HG03575 (cell line): Measurements from ENCODE around the gene PRRC2C.
"Not testable (repeated sequence)": the region's sequence is repeated elsewhere in the genome, so short reads cannot be mapped to it uniquely, and the experiment has no call there.

Experiments
- ATAC-seq: cut with Tn5 transposase; IDR thresholded peaks from one replicate; pipeline ENCODE4 v1.9.1; 2021; ENCODE audit not compliant: unreplicated experiment, insufficient number of reproducible peaks, low FRiP score; ENCODE audit errors: extremely low read depth

Gene PRRC2C

DNA sequence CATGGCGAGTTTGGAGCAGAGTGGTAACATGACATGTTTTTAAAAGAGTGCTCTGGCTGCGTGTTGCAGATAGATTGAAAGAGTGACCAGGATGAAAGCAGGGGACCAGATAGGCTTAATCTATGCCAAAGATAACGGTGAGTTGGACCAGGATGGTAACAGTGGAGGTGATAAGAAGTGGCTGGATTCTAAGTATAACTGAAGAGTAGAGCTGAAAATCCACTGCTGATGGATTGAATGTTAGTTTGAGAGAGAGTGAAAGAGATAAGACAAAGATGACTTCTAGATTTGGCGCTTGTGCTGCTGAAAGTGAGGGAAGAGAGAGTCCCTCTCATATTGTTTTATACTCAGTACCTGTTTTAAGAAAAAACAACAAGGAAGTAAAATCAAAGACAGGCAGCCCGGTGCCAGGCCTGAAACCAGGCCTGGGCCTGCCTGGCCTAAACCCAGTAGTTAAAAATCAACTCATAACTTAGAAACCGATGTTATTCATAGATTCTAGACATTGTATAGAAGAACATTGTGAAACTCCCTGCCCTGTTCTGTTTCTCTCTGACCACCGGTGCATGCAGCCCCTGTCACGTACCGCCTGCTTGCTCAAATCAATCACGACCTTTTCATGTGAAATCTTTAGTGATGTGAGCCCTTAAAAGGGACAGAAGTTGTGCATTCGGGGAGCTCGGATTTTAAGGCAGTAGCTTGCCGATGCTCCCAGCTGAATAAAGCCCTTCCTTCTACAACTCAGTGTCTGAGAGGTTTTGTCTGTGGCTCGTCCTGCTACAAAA lies 130.0 kb downstream of the PRRC2C start:
- not testable (repeated sequence) for ATAC-seq

- no peak for ATAC-seq
Observed at GRCh38 chr1:171616586-171616985, 131.3 kb downstream of the PRRC2C start.

DNA sequence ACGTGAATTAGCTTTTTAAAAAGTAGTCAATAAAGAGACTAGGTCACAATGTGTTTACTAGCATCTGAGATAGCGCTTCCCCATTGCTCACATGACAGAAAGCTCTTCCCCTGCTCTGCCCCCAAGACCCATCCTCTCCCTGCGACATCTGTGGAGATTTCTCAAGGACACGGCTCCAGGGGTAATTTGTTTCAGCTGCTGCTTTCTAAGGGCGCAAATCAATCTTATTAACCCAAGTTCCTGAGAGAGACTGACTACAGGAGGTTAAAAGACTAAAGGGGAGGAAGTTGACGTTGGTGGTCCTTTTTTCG lies 136.8 kb downstream of the PRRC2C start, which contains the start of gene MYOCOS:
Gene MYOCOS, plus strand, starts transcription at position 92 of the 311 bp plus-strand sequence. CDS start 1,641 bp downstream, outside the sequence.
- no peak for ATAC-seq

DNA sequence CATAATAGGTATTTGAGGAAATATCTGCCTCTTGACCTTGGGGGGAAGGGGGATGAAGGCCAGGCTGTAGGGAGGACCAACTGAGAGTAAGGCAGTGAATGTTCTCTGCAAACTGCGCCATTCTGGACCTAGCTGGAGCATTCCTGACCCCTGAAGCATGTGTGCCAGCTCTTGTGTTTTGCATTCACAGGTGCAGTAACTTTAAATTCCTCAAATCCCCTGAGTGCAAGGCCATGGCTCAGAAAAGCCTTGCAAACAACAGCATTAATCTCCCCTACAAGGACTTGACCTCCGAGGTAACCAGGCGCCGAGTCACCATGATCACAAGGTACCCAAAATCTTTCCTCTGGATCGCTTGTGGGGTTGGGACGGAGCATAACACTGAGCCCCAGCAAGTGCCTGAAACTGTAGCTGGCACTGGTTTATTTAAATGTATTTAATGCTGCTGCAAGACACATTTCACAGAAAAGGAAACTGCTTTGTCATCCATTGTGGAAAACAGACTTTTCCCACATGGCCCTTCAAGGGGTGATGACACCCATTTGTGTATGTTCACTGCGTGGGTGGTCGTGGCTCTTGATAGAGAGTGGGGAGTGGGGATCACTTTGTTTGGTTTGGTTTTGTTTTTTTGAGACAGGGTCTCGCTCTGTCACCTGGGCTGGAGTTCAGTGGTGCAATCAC lies 138.5 kb downstream of the PRRC2C start:
- no peak for ATAC-seq

GRCh38 chr1:171625225-171625624 lies 139.9 kb downstream of the PRRC2C start:
- no peak for ATAC-seq

GRCh38 chr1:171627020-171627419 lies 141.7 kb downstream of the PRRC2C start:
- no peak for ATAC-seq

- no peak for ATAC-seq
Observed at GRCh38 chr1:171628225-171628624, 142.9 kb downstream of the PRRC2C start.

DNA sequence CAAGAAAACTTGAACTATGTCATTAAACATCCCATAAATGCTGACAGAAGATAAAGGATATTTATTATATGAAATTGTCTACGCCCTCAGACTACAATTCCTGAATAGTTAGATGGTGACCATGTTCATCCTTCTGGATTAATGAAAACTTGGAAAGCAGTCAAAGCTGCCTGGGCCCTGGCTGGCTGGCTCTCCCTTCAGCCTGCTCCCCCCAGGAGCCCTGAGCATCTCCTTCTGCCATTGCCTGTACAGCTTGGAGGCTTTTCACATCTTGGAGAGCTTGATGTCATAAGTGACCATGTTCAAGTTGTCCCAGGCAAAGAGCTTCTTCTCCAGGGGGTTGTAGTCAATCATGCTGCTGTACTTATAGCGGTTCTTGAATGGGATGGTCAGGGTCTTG lies 150.3 kb downstream of the PRRC2C start:
- no peak for ATAC-seq

DNA sequence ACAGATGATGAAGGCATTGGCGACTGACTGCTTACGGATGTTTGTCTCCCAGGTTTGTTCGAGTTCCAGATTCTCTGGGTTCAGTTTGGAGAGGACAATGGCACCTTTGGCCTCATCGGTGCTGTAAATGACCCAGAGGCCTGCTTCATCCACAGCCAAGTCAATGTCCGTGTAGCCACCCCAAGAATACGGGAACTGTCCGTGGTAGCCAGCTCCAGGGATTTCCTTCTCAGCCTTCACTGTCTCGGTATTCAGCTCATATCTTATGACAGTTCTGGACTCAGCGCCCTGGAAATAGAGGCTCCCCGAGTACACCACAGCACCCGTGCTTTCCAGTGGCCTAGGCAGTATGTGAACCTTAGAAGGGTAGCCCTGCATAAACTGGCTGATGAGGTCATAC lies 150.8 kb downstream of the PRRC2C start:
- no peak for ATAC-seq

DNA sequence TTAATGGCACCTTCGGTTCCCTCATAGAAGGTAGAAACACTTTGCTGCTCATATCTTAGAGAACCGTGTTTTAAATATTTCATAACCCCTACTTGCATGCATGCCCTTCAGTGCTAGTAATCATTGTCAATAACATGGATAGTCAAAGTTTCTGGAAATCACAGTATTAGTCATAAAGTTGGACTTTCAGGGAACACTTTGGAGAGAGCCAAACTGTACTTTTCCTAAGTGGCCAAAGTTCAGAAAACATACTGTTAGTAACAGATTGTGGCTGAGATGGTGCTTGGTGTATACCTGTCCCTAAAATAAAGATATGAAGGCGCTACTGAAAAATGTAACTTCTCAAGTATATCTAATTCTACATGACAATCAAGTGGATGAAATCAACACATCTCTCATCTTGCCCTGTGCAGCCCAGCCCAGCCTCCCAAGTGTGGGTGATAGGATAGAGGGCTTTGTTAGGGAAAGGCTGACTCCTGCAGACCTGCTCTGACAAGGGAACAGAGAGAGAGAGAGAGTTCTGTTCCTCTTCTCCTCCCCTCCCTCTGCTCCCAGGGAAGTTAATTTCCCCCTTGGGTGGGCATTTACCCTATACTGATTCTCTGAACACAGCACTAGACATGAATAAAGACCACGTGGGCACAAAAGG lies 152.7 kb downstream of the PRRC2C start:
- ATAC-seq, result no peak

DNA sequence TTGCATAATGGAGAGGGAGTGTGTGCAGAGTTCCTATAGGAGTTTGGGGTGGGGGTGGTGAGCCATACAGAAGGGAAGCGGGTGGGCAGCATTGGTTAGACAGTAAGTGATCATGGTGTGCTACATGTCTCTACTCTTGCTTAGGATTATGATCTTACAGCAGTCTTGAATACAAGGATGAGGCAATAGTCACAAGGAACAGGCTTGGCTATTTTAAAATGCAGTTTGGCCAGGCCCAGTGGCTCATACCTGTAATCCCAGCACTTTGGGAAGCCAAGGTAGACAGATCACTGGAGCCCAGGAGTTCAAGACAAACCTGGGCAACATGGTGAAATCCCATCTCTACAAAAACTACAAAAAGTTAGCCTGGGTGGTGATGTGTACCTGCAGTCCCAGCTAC lies 154.9 kb downstream of the PRRC2C start:
- no peak for ATAC-seq

DNA sequence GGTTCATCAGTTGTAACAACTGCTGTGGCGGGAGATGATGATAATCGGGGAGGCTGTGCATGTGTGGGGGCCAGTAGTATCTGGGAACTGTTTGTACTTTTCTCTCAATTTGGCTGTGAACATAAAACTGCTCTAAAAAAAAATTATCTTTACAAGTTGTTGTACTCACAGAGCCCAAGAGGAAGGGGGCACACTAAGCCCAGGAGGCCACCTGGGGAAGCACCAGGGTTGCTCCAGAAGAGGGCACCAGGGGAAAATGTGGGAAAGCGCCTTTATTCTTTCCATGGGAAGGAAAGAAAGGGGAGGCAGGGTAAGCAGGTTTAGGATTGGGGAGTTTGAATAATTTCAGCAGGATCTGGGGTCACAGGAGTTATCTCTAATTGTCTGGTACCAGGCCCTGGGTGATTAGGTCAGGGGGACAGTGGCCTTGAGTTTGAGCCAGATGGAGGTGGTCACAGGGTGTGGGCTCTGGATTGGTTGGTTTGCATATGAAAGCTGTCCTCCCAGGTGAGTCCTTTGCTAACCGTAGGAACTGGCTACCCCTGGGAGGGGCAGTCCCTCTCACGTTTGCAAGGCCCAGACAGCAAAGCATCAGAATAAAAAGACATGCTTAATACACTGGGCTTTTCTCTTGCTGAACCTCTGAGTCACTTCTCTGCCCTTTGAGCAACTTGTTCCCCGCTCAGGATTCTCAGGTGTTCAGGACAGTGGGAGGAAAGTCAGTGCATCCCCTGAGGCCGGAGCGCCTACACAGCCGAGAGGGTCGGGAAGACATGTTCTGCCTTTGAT lies 155.9 kb downstream of the PRRC2C start:
- no peak for ATAC-seq

- ATAC-seq, result no peak
Observed at GRCh38 chr1:171642197-171642596, 156.9 kb downstream of the PRRC2C start.
